ENCODE data around the gene CRABP2.

CRABP2 gene

GRCh38 chr1:156709757-156710489, 4.5 kb upstream of the CRABP2 start:
- Histone ChIP-seq H3K4me1 (ENCODE audit: control insufficient read depth, low read length) (peaks cover 20% of the 10 kb centered on the region), H4K20me1 (ENCODE audit: control insufficient read depth, insufficient read depth, low read depth, low read length) (0 out of 2 replicates have a peak, but pooled peaks cover 3% of the 10 kb centered on the region), H3K79me2 (ENCODE audit: control insufficient read depth, low read length) (no peaks in the 10 kb centered on the region), H3K9me3 (ENCODE audit: control insufficient read depth, insufficient read depth, low read length) (no peaks in the 10 kb centered on the region), H3F3A (ENCODE audit: control insufficient read depth, insufficient read depth) (no peaks in the 10 kb centered on the region), H3K4me3 (ENCODE audit: low read length) (no peak overlapping the region), H3K27ac (ENCODE audit: low read depth, low read length) (no peak overlapping the region), H3K36me3 (ENCODE audit: control insufficient read depth, low read length) (no peaks in the 10 kb centered on the region), H3K27me3 (ENCODE audit: control insufficient read depth, low read length) (peaks cover 33% of the 10 kb centered on the region), H3K9me2 (replicated peaks; ENCODE audit: control insufficient read depth, low read length) (no peaks in the 10 kb centered on the region), H3K4me2 (ENCODE audit: low read length) (no peak overlapping the region)
- TF ChIP-seq EZH2phosphoT487 (IDR thresholded peaks at IDR 0.05; ENCODE audit: borderline replicate concordance, low read length), result no peak
- no peak for TF ChIP-seq CTCF (IDR thresholded peaks at IDR 0.05; ENCODE audit: low read depth, low read length, poor library complexity, severe bottlenecking)

GRCh38 chr1:156709031-156709430, 3.6 kb upstream of the CRABP2 start:
- TF ChIP-seq EZH2phosphoT487 (IDR thresholded peaks at IDR 0.05; ENCODE audit: borderline replicate concordance, low read length), result no peak
- no peak for TF ChIP-seq CTCF (IDR thresholded peaks at IDR 0.05; ENCODE audit: low read depth, low read length, poor library complexity, severe bottlenecking)
- H3K4me2 ChIP-seq (ENCODE audit: low read length), result no peak overlapping the region
- peaks cover 20% of the 10 kb centered on the region for H3K4me1 ChIP-seq (ENCODE audit: control insufficient read depth, low read length)
- no peaks in the 10 kb centered on the region for H3K79me2 ChIP-seq (ENCODE audit: control insufficient read depth, low read length)
- no peaks in the 10 kb centered on the region for H3K9me2 ChIP-seq (replicated peaks; ENCODE audit: control insufficient read depth, low read length)
- H3K36me3 ChIP-seq (ENCODE audit: control insufficient read depth, low read length), result no peaks in the 10 kb centered on the region
- peaks cover 42% of the 10 kb centered on the region for H3K27me3 ChIP-seq (ENCODE audit: control insufficient read depth, low read length)
- no peak overlapping the region for H3K27ac ChIP-seq (ENCODE audit: low read depth, low read length)
- H4K20me1 ChIP-seq (ENCODE audit: control insufficient read depth, insufficient read depth, low read depth, low read length), result 0 out of 2 replicates have a peak, but pooled peaks cover 3% of the 10 kb centered on the region
- H3K9me3 ChIP-seq (ENCODE audit: control insufficient read depth, insufficient read depth, low read length), result no peaks in the 10 kb centered on the region
- no peak overlapping the region for H3K4me3 ChIP-seq (ENCODE audit: low read length)
- no peaks in the 10 kb centered on the region for H3F3A ChIP-seq (ENCODE audit: control insufficient read depth, insufficient read depth)

- Histone ChIP-seq H3K9me3 (ENCODE audit: control insufficient read depth, insufficient read depth, low read length) (no peaks in the 10 kb centered on the region), H3F3A (ENCODE audit: control insufficient read depth, insufficient read depth) (no peaks in the 10 kb centered on the region), H3K4me2 (ENCODE audit: low read length) (no peak overlapping the region), H3K79me2 (ENCODE audit: control insufficient read depth, low read length) (no peaks in the 10 kb centered on the region), H3K9me2 (replicated peaks; ENCODE audit: control insufficient read depth, low read length) (no peaks in the 10 kb centered on the region), H3K36me3 (ENCODE audit: control insufficient read depth, low read length) (no peaks in the 10 kb centered on the region), H3K27me3 (ENCODE audit: control insufficient read depth, low read length) (peaks cover 50% of the 10 kb centered on the region), H3K4me3 (ENCODE audit: low read length) (no peak overlapping the region), H3K27ac (ENCODE audit: low read depth, low read length) (no peak overlapping the region), H3K4me1 (ENCODE audit: control insufficient read depth, low read length) (peaks cover 20% of the 10 kb centered on the region), H4K20me1 (ENCODE audit: control insufficient read depth, insufficient read depth, low read depth, low read length) (0 out of 2 replicates have a peak, but pooled peaks cover 3% of the 10 kb centered on the region)
- no peak for TF ChIP-seq CTCF (IDR thresholded peaks at IDR 0.05; ENCODE audit: low read depth, low read length, poor library complexity, severe bottlenecking)
- no peak for TF ChIP-seq EZH2phosphoT487 (IDR thresholded peaks at IDR 0.05; ENCODE audit: borderline replicate concordance, low read length)
These were observed 2.9 kb upstream of the CRABP2 start for GRCh38 chr1:156708218-156708661.

Measured in DOHH2 (cell line).